Activated CD8-positive, alpha-beta memory T cell treated with anti-CD3 and anti-CD28 coated beads, Interleukin-2, amount 50 U/mL, for 1 hour (primary cell): Measurements from ENCODE around the gene GNAT1.
"Not testable (repeated sequence)": the region's sequence is repeated elsewhere in the genome, so short reads cannot be mapped to it uniquely, and the experiment has no call there.

ENCODE experiments used
- DNase-seq: peaks from one replicate; pipeline ENCODE4 v3.0.0-alpha.2; 2020; ENCODE audit errors: extremely low read depth

The GNAT1 gene

DNA sequence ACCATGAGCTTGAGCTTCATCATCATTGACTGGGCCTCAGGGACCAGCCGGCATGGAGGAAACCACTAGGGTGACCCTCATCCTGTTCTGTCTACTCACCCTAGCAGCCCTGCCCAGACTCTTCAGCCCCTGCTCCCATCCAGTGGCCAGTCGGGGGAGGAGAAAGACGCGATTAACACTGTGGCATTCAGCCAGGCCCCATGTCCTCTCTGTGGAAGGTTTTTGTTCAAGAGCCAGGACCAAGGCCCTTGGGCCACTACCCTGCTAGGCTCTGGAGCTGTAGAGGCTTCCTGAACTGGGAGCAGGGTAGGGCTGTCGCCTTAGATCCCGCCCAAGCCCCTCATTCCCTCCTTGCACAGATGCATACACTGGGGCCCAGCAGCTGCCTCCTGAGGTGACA is 28.7 kb downstream of the GNAT1 start:
- no peak for DNase-seq

DNA sequence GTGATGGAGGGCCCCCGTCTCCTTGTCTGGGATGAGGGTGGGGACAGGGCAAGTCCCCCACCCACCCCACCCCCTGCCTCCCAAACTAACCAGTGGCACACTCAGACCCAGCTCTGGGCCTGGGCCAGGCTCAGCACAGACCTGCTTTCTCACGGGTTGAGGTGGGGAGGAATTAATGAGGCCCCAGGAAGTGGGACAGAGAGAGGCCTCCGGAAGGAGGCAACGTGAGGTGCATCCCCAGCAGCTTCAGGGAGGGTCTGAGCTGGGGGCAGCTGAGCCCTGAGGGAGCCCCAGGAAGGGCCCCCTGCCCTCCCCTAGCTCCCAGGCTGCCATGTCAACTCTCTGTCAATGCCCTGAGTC is 29.6 kb downstream of the GNAT1 start:
- DNase-seq: no peak

DNA sequence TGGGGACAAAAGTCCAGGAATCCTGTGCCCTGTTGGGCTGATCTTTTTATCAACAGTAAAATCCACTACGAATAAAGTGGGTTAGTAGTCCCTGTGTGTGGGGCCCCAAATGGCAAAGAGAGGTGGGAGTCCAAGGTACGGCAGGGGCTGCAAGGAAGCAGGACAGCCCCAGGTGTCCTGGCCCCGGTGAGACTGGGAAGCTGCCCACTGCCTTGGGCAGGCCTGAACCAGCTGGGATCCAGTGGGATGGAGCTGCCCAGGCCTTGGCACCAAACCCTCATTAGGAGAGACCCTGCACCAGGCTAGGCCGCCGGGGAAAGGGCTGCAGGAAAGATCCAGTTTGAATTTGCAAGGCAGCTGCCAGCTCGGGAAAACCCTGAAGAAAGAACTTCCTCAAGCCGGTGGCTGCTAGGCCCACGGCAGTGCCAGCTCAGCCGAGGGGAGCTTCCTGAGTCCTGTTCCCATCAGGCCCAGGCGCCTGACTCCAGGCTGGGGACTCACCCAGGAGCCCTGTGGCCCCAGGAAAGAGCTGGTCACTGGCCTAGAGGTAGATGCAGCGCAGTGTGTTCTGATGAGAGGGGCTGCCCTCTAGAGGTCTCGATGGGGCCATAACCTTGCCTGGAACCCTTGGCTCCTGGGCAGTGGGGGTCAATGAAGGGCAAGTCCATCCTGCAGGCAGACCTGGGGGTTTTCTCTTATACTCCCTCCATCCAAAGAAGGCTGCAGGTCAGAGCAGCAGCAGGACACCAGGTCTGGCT is 30.2 kb downstream of the GNAT1 start:
- DNase-seq: no peak

DNA sequence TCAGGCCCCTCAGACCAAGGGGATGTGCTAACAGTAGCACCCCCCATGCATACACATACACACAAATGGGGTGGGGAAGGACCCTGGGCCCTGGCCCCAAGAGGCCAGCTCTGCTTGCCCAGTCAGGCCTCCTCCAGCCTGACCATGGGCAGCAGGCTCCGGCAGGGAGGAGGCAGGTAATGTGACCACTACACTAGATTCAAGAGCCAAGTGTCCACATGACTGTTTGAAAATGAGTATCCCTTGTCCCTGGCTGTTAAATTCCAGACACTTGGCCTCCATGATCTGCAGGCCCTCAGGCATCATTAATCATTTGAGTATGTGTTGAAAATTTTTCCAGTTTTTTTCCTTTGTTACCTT is 30.7 kb downstream of the GNAT1 start:
- no peak for DNase-seq

GRCh38 chr3:50224639-50225038 is 33.2 kb downstream of the GNAT1 start:
- DNase-seq: no peak

DNA sequence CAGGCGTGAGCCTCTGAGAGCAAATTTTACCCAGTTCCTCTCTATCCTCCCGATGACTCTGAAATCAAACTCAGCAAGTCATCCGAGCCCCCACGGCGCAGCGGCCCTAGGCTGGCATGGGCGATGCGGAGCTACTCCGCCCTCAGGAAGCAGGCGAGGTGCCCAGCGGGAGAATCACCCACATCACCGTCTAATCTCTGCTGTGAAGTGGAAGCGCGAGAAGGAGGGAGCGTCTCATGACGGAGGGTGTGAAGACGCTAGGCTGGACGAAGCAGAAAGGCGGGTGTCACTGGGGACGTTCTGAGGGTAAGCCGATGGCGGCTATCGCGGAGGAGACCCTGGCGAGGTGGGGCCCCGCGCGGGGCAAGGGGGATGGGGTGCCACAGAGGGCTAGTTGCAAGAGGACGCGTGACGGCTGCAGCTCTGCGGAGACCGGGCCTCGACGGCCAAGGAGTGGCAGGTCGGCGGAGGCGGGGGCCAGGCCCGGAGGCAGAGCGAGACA is 35.5 kb downstream of the GNAT1 start:
- DNase-seq: no peak

DNA sequence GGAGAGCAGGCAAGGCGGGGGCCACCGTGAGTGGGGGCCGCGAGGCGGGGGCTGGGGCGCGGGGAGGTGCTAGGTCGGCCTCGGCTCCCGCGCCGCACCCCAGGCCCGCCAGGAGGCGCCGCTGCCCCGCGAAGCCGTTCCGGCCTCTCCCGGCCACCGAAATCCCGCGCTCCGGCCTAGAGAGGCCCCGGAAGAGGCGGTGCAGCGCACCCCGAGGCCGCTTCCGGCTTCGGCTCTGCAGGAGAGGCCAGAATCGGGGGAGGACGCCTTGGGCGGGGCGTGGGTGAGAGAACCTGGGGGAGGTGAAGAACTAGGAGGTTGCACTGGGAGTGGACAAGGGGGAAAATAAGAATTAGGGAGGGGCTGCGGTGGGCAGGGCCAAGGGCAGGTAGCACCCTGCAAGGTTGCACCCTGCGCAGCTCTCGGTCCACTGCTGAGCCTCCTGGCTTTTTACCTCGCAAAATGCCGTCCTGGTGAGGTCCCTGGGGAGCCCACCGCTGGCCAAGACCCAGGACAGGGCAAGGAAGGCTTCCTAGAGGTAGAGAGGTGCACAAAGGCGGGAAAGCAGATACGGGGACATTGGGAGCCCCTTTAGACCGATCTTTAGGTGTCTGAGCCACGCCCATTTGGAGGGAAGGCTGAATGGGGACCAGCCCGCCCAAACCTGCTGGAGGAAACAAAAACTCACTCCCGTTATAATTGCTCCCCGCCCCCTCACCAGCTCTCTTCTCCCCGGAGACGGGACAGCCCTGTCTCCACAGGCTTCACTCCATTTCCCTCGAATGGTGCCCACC is 36.2 kb downstream of the GNAT1 start:
- DNase-seq: peak; percentile 69

- DNase-seq: not testable (repeated sequence)
These were observed 36.9 kb downstream of the GNAT1 start for GRCh38 chr3:50228184-50228763.

DNA sequence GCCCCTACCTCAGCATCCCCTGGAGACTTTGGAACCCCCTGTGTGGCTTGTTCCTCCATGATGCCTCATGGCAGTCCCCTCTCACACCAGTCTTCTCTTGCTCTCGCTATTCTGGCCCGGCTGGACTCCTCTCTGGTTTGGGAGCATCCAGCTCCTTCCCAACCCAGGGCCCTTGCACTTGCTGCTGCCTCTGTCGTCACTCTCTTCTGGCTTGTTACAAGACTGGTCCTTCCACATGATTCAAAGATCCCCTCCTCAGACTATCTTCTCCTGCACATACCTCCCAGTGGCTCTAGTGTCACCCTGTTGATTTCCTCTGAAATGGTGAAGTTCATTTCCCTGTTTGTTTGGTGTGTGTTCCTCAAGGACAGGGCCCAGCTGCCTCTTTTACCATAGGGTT is 38.1 kb downstream of the GNAT1 start:
- DNase-seq: no peak

- DNase-seq: no peak
These were observed 38.8 kb downstream of the GNAT1 start for GRCh38 chr3:50230104-50230793.

DNA sequence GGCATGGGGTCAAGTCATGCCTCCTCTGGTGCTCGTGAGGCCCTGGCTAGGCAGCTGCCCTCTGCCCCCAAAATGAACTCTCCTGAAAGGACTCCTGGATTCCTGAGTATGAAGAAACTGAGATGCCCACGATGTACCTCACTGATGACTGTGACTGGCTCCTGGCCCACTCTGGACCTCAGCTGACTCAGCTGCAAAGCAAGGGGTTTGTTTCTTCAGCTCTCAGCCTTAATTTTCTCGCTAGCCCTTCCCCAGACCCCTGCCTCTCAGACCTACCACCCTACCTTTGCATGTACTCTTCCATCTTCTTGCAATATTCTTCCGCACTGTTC is 39.4 kb downstream of the GNAT1 start:
- DNase-seq: no peak

DNA sequence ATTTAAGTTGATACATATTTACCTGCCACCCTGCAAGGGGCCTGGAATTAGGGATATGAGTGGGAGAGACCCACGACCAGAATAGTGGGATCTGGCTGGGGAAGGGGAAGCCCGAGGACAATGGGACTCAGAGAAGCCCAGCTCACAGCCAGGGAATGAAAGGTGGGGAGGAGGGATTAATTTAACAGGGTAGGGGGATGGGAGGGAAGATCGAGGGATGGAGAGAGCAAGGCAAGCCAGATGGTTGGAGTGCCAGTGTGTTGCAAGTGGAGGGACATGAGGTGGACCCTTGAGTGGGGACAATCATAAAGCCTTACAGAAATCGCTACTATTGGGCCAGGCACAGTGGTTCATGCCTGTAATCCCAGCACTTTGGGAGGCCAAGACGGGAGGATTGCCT is 40.2 kb downstream of the GNAT1 start:
- DNase-seq: no peak

GRCh38 chr3:50232303-50232702 is 40.9 kb downstream of the GNAT1 start:
- no peak for DNase-seq

DNA sequence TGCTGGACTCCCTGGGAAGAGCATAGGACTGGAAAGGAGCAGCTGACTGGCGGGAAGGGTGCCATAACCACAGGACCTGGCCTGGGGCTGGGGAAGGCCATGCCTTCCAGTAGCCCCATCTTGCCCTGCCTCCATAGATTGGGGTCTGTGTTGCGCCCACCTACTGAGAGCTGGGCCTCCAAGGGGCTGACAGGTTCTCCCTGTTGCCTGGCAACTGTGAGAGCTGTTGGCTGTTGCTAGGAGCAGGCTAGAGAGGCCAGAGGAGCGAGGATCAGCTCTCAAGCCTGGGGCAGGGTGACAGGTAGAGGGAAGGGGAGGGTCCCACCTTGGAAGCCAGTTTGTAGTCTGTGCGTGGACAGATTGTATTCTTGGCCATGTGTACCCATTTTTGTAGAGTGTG is 41.8 kb downstream of the GNAT1 start:
- DNase-seq: no peak

DNA sequence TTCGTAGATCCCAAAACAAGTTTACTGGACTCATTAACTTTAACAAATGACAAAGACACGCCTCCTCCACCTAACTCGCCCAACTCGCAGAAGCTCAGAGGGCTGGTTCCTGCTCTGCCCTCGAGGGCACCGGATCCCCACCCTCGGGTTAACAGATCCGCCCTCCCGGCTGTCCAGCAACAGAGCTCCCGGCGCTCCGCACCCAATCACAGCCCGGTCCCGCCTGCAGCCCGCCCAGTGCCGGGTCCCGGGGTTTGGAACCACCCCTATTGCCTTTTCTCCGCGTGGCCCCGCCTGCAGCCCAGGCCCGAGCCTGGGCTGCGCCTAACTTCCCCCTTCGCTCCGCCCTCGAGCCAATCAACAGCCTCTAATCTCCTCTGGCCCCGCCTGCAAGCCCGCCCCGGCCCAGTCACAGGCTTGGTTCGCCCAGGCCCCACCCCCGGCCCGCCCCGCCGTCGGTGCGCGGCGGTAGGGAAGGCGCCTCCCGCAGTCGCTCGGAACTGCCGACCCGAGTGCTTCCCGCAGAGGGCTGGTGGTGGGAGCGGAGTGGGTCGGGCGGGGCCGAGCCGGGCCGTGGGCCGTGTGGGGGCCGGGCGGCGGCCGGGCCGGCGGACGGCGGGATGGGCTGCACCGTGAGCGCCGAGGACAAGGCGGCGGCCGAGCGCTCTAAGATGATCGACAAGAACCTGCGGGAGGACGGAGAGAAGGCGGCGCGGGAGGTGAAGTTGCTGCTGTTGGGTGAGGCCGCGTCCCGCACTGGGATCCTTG is 44.5 kb downstream of the GNAT1 start, which contains the start of gene GNAI2:
TSS of gene GNAI2 (plus strand) at position 489 of the 768 bp plus-strand sequence. CDS start at position 621, 132 bp downstream.
- DNase-seq: peak; percentile 96

GRCh38 chr3:50236484-50237132 is 45.2 kb downstream of the GNAT1 start:
- DNase-seq: no peak

DNA sequence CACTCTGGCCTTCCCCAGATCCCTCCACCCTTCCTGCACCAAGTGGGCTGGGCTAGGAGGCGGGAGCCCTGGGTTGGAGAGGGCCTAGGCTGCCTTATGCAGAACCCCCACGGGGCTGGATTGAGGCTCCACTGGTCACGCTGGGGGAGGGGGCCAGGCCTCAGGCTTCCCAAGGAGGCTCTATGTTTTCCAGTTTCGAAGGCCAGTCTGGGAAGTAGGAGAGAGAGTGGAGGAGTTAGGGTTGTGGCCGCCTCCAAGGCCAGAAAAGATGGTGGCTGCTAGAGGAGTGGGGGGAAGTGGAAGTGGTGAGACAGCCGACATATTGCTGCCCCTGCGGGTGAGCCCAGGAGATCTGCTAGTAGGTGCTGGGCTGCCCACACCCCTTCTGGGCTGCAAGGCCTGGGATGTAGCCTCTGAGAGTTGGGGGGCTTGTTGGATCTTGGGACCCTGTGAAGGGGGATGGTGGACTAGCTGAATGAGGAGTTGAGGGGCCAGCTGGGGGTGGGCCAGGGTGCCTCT is 45.8 kb downstream of the GNAT1 start:
- no peak for DNase-seq

DNA sequence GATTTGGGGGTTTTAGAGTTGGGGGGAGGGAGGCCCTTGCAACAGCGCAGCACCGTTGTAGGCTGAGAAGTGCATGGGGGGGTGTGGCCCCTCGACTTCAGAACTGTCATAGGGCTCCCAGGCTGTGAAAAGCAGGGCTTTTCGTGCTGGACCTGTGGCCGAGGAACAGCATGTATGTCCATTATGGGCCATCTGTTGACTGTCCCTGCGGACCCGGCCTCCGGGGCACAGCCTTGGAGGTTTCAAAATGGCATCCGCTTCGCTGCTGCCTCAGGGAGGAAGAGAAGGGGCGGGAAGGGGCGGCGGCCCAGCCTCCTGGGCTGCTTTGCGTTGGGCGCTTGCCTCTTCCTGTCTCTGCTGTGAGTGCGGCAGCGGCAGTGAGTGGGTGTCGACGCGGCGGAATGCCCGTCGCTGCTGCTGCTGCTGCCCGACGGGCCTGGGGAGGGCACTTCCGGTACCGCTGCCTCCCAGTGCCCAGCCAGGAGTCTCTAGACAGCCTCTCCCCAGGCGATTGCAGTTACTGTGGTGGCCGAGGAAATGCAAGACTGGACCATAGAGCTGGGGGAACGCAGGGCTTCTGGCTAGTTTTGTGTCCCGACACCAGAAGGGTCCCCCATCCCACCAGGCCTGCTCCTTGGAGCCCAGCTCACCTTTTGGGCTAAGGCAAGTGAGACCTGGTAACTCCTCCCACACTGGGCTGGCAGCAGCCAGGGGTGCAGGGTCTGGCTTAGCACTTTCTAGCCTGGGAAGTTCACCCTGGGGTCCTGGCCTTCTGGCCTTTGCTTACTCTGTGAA is 46.5 kb downstream of the GNAT1 start:
- peak; percentile 59 for DNase-seq

- no peak for DNase-seq
These were observed 47.2 kb downstream of the GNAT1 start for GRCh38 chr3:50238549-50239026.

DNA sequence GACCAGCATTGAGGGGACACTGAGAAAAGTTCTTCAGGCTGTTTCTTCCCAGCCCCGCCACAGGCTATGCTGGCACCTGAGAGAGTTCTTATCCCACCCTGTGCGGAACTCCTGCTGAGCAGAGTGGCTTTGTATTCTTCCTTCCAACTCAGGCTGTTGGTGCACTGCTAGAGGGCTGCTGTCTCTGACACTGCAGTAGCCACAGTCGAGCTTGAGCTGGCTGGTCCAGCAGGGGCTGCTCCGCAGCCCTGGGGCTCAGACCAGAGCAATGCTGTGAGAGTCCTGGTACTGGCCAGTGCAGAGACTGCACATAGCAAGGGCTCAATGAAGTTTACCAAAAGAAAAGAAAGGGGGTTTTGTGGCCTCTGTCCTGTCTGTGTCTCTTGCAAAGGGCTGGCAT is 48.2 kb downstream of the GNAT1 start:
- DNase-seq: no peak
